Peyer's patch (tissue), 4 donors: ENCODE data around the gene WDR26. TPM values are rescaled to one million over a fixed set of nuclear protein-coding genes. Genes with fewer than 3 reads are reported as not detected.

Source experiments
- DNase-seq, 3 donors: peaks; one replicate each; pipeline ENCODE4 v3.0.0-alpha.2; 2017 to 2019
- H3K27ac ChIP-seq, 4 donors: fragments of 200-600 bp; sonication (generic); one replicate each; pipeline ENCODE4 v1.5.1; 2016 to 2019
- H3K27me3 ChIP-seq, 2 donors: fragments of 200-600 bp; sonication (generic); one replicate each; pipeline ENCODE4 v1.5.1; 2019
- H3K36me3 ChIP-seq, 3 donors: fragments of 200-600 bp; sonication (generic); one replicate each; pipeline ENCODE4 v1.5.1; 2016 to 2019
- H3K4me1 ChIP-seq, 4 donors: fragments of 200-600 bp; sonication (generic); one replicate each; pipeline ENCODE4 v1.5.1; 2016 to 2019
- H3K4me3 ChIP-seq, 4 donors: fragments of 200-600 bp; sonication (generic); 1 replicate in 3 of 4; 2 replicates in 1 of 4; pipeline ENCODE4 v1.5.1; 2016 to 2019; ENCODE audit warnings: mild to moderate bottlenecking in 1 of 4
- H3K9me3 ChIP-seq, 4 donors: fragments of 200-600 bp; sonication (generic); one replicate each; pipeline ENCODE4 v1.5.1; 2016 to 2019; ENCODE audit warnings: mild to moderate bottlenecking in 1 of 4
- POLR2A ChIP-seq, 2 donors: fragments of 450-650 bp; IDR thresholded peaks; one replicate each; pipeline ENCODE4 v1.5.1; 2017; ENCODE audit warnings: antibody characterized with exemption in 2 of 2, mild to moderate bottlenecking in 2 of 2, moderate library complexity in 2 of 2
- total RNA-seq, 4 donors: library from RNA; depleted of rRNA; stranded (reverse); fragments of >200 nt; gene quantifications; one replicate each; pipeline ENCODE4 v1.1.0, GENCODE V29; 2016
- TF ChIP-seq, protein P1 (sequence below), 6 experiments: fragments of 450-650 bp in 4 of 6; fragments of 200-600 bp in 2 of 6; sonication (generic) in 1 of 6; IDR thresholded peaks; one replicate each; pipeline ENCODE4 v1.5.1; 2017 to 2019; ENCODE audit warnings: antibody characterized with exemption in 6 of 6, mild to moderate bottlenecking in 3 of 6, moderate library complexity in 1 of 6

WDR26 gene
- total RNA-seq, 4 donors from 2014 or later: 48.0 to 80.9 (median 61.2) TPM

DNA sequence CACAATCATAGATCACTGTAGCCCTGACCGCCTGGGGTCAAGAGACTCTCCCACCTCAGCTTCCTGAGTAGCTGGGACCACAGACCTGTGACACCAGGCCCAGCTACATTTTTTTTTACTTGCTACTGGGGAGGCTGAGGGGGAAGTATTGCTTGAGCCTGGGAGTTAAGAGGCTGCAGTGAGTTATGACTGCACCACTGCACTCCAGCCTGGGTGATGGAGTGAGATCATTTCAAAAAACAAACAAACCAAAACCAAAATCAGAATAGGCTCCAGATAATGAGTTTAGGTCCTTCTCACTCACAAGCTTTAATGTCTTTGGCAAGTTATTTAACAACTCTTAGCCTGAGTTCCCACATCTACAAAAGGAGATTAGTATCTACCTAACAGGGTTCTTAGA, 22.8 kb downstream of the WDR26 start:
- no peak for DNase-seq
- no peaks in the 10 kb centered on the region for H3K27me3 ChIP-seq
- no peaks in the 10 kb centered on the region for H3K4me1 ChIP-seq
- H3K9me3 ChIP-seq: no peaks in the 10 kb centered on the region
- no peak overlapping the region for H3K27ac ChIP-seq
- no peak overlapping the region for H3K4me3 ChIP-seq
- TF ChIP-seq, protein P1, sequence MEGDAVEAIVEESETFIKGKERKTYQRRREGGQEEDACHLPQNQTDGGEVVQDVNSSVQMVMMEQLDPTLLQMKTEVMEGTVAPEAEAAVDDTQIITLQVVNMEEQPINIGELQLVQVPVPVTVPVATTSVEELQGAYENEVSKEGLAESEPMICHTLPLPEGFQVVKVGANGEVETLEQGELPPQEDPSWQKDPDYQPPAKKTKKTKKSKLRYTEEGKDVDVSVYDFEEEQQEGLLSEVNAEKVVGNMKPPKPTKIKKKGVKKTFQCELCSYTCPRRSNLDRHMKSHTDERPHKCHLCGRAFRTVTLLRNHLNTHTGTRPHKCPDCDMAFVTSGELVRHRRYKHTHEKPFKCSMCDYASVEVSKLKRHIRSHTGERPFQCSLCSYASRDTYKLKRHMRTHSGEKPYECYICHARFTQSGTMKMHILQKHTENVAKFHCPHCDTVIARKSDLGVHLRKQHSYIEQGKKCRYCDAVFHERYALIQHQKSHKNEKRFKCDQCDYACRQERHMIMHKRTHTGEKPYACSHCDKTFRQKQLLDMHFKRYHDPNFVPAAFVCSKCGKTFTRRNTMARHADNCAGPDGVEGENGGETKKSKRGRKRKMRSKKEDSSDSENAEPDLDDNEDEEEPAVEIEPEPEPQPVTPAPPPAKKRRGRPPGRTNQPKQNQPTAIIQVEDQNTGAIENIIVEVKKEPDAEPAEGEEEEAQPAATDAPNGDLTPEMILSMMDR (IDR thresholded peaks at IDR 0.05): no peak
- TF ChIP-seq POLR2A (IDR thresholded peaks at IDR 0.05): no peak
- peaks cover 0 to 89% (median 0%) of the 10 kb centered on the region in 3 donors for H3K36me3 ChIP-seq

DNA sequence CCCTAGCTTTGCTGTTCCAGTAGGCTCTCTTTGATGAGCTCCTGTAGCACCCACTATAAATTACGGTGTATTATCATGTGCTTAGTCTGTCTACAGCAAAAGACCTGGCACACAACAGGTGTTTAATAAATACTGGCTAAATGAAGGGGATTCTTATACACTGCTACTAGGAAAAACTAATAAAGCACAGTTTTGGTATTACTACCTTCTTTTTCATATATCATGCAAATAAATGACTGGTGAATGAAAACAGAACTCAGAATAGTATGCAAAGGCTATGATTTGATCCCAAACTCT, 26.4 kb downstream of the WDR26 start:
- H3K9me3 ChIP-seq: no peaks in the 10 kb centered on the region
- no peaks in the 10 kb centered on the region for H3K27me3 ChIP-seq
- H3K36me3 ChIP-seq: peaks cover 0 to 84% (median 0%) of the 10 kb centered on the region in 3 donors
- no peak for DNase-seq
- TF ChIP-seq POLR2A (IDR thresholded peaks at IDR 0.05): no peak
- TF ChIP-seq, protein P1 (IDR thresholded peaks at IDR 0.05): no peak
- H3K27ac ChIP-seq: no peak overlapping the region
- no peaks in the 10 kb centered on the region for H3K4me1 ChIP-seq
- H3K4me3 ChIP-seq: no peak overlapping the region

DNA sequence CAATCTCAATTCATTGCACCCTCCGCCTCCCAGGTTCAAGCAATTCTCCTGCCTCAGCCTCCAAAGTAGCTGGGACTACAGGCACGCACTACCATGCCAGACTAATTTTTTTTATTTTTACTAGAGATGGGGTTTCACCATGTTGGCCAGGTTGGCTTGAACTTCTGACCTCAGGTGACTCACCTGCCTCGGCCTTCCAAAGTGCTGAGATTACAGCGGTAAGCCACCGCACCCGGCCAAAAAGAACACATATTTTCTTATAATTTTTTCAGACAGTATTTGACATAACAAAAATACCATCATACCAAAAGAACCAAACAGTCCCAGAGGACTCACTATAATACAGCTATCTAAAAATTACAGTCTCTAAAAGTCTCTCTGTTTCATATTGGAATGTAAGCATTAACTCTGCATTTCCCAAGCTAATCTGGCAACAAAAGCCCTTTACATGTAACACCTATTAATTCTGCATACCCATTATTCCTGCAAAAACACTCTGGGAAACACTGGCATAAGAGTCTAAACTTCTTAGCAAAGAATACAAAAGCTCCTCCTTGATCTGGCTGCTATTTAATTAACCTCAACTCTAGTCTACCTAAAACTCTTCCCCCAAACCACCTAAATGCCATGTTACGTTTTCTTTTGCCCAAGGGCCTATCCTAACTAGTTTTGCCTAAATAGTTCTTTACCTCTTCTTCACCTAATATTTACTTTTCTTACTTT, 26.9 kb downstream of the WDR26 start:
- Histone ChIP-seq H3K27me3 (no peaks in the 10 kb centered on the region), H3K27ac (no peak overlapping the region), H3K4me3 (no peak overlapping the region), H3K4me1 (no peaks in the 10 kb centered on the region), H3K36me3 (peaks cover 0 to 84% (median 0%) of the 10 kb centered on the region in 3 donors), H3K9me3 (no peaks in the 10 kb centered on the region)
- TF ChIP-seq POLR2A (IDR thresholded peaks at IDR 0.05): no peak
- TF ChIP-seq, protein P1 (IDR thresholded peaks at IDR 0.05): no peak
- no peak for DNase-seq

DNA sequence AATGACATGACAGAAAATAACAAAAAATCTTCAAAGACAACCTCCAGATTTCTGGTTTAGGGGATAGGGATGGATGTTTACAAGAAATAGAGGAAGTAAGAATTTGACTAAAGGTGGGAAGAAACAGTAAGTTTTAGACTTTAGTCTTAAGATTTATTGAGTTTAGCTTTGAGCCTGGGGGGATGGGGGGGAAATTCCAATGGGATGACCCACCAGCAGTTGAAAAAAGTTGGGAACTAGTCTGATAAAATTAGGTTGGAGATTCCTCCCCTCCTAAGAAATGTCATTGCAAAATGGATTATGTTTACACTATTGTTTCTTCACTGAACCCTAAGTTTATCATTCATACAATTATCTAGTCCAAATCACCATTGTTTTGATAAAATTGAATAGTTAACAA, 28.4 kb downstream of the WDR26 start:
- H3K27ac ChIP-seq: no peak overlapping the region
- no peak for TF ChIP-seq POLR2A (IDR thresholded peaks at IDR 0.05)
- TF ChIP-seq, protein P1 (IDR thresholded peaks at IDR 0.05): no peak
- no peak for DNase-seq
- no peaks in the 10 kb centered on the region for H3K27me3 ChIP-seq
- H3K36me3 ChIP-seq: peaks cover 0 to 86% (median 0%) of the 10 kb centered on the region in 3 donors
- no peaks in the 10 kb centered on the region for H3K9me3 ChIP-seq
- no peaks in the 10 kb centered on the region for H3K4me1 ChIP-seq
- no peak overlapping the region for H3K4me3 ChIP-seq

DNA sequence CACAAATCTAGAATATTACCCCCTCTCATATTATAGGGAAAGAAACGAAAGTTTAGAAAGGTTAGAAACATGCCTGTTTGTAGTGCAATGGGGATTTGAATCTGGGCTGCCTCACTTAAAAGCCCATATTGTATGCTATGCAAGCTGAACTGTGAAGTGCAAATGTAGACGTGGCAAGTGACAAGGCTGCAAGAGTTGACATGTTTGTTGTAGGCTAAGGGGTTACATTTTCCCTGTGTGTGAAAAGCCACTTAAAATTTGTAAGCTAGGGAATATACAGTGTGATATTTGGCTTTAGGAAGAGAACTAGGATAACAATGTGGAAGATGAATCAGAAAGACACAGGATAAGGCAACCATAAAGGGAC, 29.0 kb downstream of the WDR26 start:
- DNase-seq: no peak
- no peak overlapping the region for H3K4me3 ChIP-seq
- peaks cover 0 to 86% (median 0%) of the 10 kb centered on the region in 3 donors for H3K36me3 ChIP-seq
- no peaks in the 10 kb centered on the region for H3K9me3 ChIP-seq
- H3K27ac ChIP-seq: no peak overlapping the region
- TF ChIP-seq, protein P1 (IDR thresholded peaks at IDR 0.05): no peak
- no peak for TF ChIP-seq POLR2A (IDR thresholded peaks at IDR 0.05)
- H3K4me1 ChIP-seq: no peaks in the 10 kb centered on the region
- no peaks in the 10 kb centered on the region for H3K27me3 ChIP-seq
